Endodermal cell (in vitro differentiated cells): ENCODE results near the gene WDFY3. TPM values are rescaled to one million over a fixed set of nuclear protein-coding genes. Genes with fewer than 3 reads are reported as not detected.

Experiments used
- DNase-seq: peaks from one replicate; pipeline ENCODE4 v3.0.0-alpha.2; 2017
- H3K27ac ChIP-seq: 2 replicates; pipeline ENCODE4 v1.5.1; 2013; ENCODE audit warnings: mild to moderate bottlenecking, low read depth, low read length, moderate library complexity
- H3K27me3 ChIP-seq: 2 replicates; pipeline ENCODE4 v1.6.1; 2013; ENCODE audit warnings: mild to moderate bottlenecking, low read length, moderate library complexity; ENCODE audit not compliant: insufficient read depth, control insufficient read depth, poor library complexity, severe bottlenecking
- H3K36me3 ChIP-seq: 2 replicates; pipeline ENCODE4 v1.7.0; 2013; ENCODE audit warnings: mild to moderate bottlenecking, low read length, moderate library complexity; ENCODE audit not compliant: control insufficient read depth, insufficient read depth
- H3K4me1 ChIP-seq: one replicate; pipeline ENCODE4 v1.7.0; 2013; ENCODE audit warnings: low read length; ENCODE audit not compliant: control insufficient read depth, insufficient read depth
- H3K4me3 ChIP-seq: 2 replicates; pipeline ENCODE4 v1.5.1; 2013; ENCODE audit warnings: mild to moderate bottlenecking, low read length, moderate library complexity
- H3K9ac ChIP-seq: 2 replicates; pipeline ENCODE4 v1.6.1; 2013; ENCODE audit warnings: mild to moderate bottlenecking, low read length, moderate library complexity; ENCODE audit not compliant: poor library complexity, severe bottlenecking; ENCODE audit errors: extremely low read depth
- H3K9me3 ChIP-seq: 2 replicates; pipeline ENCODE4 v1.6.1; 2013; ENCODE audit warnings: mild to moderate bottlenecking, low read length, moderate library complexity; ENCODE audit not compliant: control insufficient read depth
- H3K27ac Mint-ChIP-seq: 2 replicates; pipeline ENCODE4 v1.8.0; 2020; ENCODE audit warnings: mixed read lengths
- H3K27me3 Mint-ChIP-seq: 2 replicates; pipeline ENCODE4 v1.8.0; 2021; ENCODE audit warnings: mild to moderate bottlenecking, mixed read lengths; ENCODE audit not compliant: insufficient read depth
- H3K36me3 Mint-ChIP-seq: 2 replicates; pipeline ENCODE4 v1.8.0; 2020; ENCODE audit warnings: low read depth, mixed read lengths
- H3K4me1 Mint-ChIP-seq: 2 replicates; pipeline ENCODE4 v1.8.0; 2020; ENCODE audit warnings: mixed read lengths
- H3K4me3 Mint-ChIP-seq: 2 replicates; pipeline ENCODE4 v1.8.0; 2020; ENCODE audit warnings: mild to moderate bottlenecking, moderate library complexity, mixed read lengths
- H3K9me3 Mint-ChIP-seq: 2 replicates; pipeline ENCODE4 v1.8.0; 2020; ENCODE audit warnings: mild to moderate bottlenecking, mixed read lengths
- CTCF ChIP-seq: fragments of 200-600 bp; sonication (generic); conservative IDR thresholded peaks from 2 replicates; pipeline ENCODE4 v1.5.0; 2021; ENCODE audit warnings: antibody characterized with exemption, mild to moderate bottlenecking
- WGBS, 2 experiments: methylation state at CpG; one replicate each; pipeline versions ENCODE4 v1.1.5 to v1.1.7; 2013; ENCODE audit warnings: missing lambda C conversion rate in 2 of 2, mixed read lengths in 1 of 2; ENCODE audit not compliant: insufficient coverage in 1 of 2, insufficient read length in 1 of 2; 5-methylcytosine and 5-hydroxymethylcytosine counted together
- total RNA-seq, 2 donors: library from RNA; stranded (reverse); fragmentation: NEBNext Ultra II Directional in 1 of 2; extraction: Animal tissue kit (Norgen Biotek cat#: 25700) in 1 of 2; gene quantifications; 2 replicates in 1 of 2; 3 replicates in 1 of 2; pipeline ENCODE4 v1.2.1, GENCODE V29; 2021

Gene WDFY3
- total RNA-seq, 2 donors from 2014 or later = 91.1 to 103 TPM

DNA sequence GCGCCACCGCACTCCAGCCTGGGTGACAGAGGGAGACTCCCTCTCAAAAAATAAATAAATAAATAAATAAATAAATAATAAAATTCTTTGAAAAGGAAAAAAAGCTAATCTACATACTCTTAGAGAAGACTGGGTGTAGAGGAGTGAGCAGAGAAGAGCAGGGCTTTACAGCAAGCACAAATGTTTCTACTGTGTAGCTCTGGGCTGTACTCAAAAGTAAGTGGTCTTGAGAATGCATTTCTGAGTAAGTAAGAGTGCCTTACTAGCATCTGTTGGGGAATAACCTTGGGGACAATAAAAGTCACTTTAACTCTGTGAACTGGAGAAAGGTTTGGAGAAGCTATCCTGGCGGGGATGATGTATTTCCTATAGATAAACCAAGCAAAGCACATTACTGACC lies 185.8 kb downstream of the WDFY3 start:
- H3K4me1 Mint-ChIP-seq = peaks cover 4% of the 10 kb centered on the region
- peaks cover 41% of the 10 kb centered on the region for H3K36me3 Mint-ChIP-seq
- Histone ChIP-seq H3K4me3 (no peak overlapping the region), H3K9ac (no peak overlapping the region), H3K27me3 (no peaks in the 10 kb centered on the region), H3K27ac (no peak overlapping the region), H3K4me1 (no peaks in the 10 kb centered on the region), H3K36me3 (peaks cover 79% of the 10 kb centered on the region), H3K9me3 (peaks cover 4% of the 10 kb centered on the region)
- TF ChIP-seq CTCF = no peak
- H3K27me3 Mint-ChIP-seq = no peaks in the 10 kb centered on the region
- no peaks in the 10 kb centered on the region for H3K9me3 Mint-ChIP-seq
- H3K4me3 Mint-ChIP-seq = no peak overlapping the region
- WGBS, 2 experiments = 38% methylated on average over 1 of the region's 3 CpGs; no CpG with 5 or more reads in 1 of the 2 experiments
- DNase-seq = no peak
- H3K27ac Mint-ChIP-seq = no peak overlapping the region

- no peak for DNase-seq
- Mint-ChIP-seq H3K36me3 (peaks cover 54% of the 10 kb centered on the region), H3K27me3 (no peaks in the 10 kb centered on the region), H3K4me3 (no peak overlapping the region), H3K27ac (no peak overlapping the region), H3K4me1 (peaks cover 3% of the 10 kb centered on the region), H3K9me3 (no peaks in the 10 kb centered on the region)
- peaks cover 86% of the 10 kb centered on the region for H3K36me3 ChIP-seq
- H3K4me3 ChIP-seq = no peak overlapping the region
- no peak overlapping the region for H3K9ac ChIP-seq
- H3K4me1 ChIP-seq = peaks cover 2% of the 10 kb centered on the region
- TF ChIP-seq CTCF = no peak
- H3K27me3 ChIP-seq = no peaks in the 10 kb centered on the region
- no peak overlapping the region for H3K27ac ChIP-seq
- H3K9me3 ChIP-seq = peaks cover 4% of the 10 kb centered on the region
These were observed 188.4 kb downstream of the WDFY3 start for GRCh38 chr4:84778041-84778440.

DNA sequence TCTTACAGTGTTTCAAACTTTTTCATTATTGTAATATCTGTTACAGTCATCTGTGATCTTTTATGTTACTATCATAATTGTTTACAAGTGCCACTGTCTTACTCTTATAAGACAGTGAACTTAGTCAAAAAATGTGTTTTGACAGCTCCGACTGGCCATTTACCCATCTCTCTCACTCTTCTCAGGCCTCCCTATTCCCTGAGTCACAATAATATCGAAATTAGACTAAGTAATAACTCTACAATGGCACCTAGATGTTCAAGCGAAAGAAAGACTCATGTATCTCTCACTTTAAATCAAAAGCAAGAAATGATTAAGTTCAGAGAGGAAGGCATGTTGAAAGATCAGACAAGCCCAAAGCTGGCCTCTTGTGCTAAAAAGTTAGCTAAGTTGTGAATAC lies 199.3 kb downstream of the WDFY3 start:
- H3K9me3 Mint-ChIP-seq = peaks cover 2% of the 10 kb centered on the region
- H3K27ac Mint-ChIP-seq = no peak overlapping the region
- no peak overlapping the region for H3K9ac ChIP-seq
- DNase-seq = no peak
- peaks cover 64% of the 10 kb centered on the region for H3K36me3 ChIP-seq
- no peak overlapping the region for H3K4me3 ChIP-seq
- no peaks in the 10 kb centered on the region for H3K4me1 Mint-ChIP-seq
- H3K27me3 Mint-ChIP-seq = no peaks in the 10 kb centered on the region
- H3K4me3 Mint-ChIP-seq = no peak overlapping the region
- H3K4me1 ChIP-seq = no peaks in the 10 kb centered on the region
- peaks cover 14% of the 10 kb centered on the region for H3K9me3 ChIP-seq
- no peaks in the 10 kb centered on the region for H3K27me3 ChIP-seq
- no peak for TF ChIP-seq CTCF
- 91 to 100% methylated on average over 1 to 3 of the region's 3 CpGs for WGBS, 2 experiments
- peaks cover 47% of the 10 kb centered on the region for H3K36me3 Mint-ChIP-seq
- H3K27ac ChIP-seq = no peak overlapping the region
